GM23338 (cell line): ENCODE data around the gene SEMA5A. TPM values are rescaled to one million over a fixed set of nuclear protein-coding genes. Genes with fewer than 3 reads are reported as not detected.

ENCODE experiments used
- ATAC-seq: fragments of 200-7000 bp; cut with Tn5 transposase; 3 replicates; pipeline ENCODE4 v1.9.1; 2020
- DNase-seq: peaks from one replicate; pipeline ENCODE4 v3.0.0-alpha.2; 2015; ENCODE audit warnings: low spot score
- H2AFZ ChIP-seq: fragments of 200-600 bp; sonication (generic); 2 replicates; pipeline ENCODE4 v1.8.0; 2016; ENCODE audit warnings: antibody characterized with exemption, mild to moderate bottlenecking, moderate library complexity
- H3F3A ChIP-seq: fragments of 200-600 bp; sonication (generic); replicated peaks from 2 replicates; pipeline ENCODE4 v1.8.0; 2017; ENCODE audit warnings: antibody characterized with exemption, mixed run types, low read depth
- H3K27ac ChIP-seq: fragments of 200-600 bp; sonication (generic); 2 replicates; pipeline ENCODE4 v1.6.1; 2016; ENCODE audit warnings: low read depth
- H3K27me3 ChIP-seq: fragments of 200-600 bp; sonication (generic); 2 replicates; pipeline ENCODE4 v1.8.0; 2016; ENCODE audit warnings: mild to moderate bottlenecking, mixed run types, moderate library complexity; ENCODE audit not compliant: insufficient read depth
- H3K36me3 ChIP-seq: fragments of 200-600 bp; sonication (generic); 2 replicates; pipeline ENCODE4 v1.8.0; 2016; ENCODE audit warnings: mild to moderate bottlenecking; ENCODE audit not compliant: insufficient read depth
- H3K4me1 ChIP-seq: fragments of 200-600 bp; sonication (generic); 2 replicates; pipeline ENCODE4 v1.8.0; 2016; ENCODE audit warnings: mild to moderate bottlenecking, moderate library complexity; ENCODE audit not compliant: insufficient read depth
- H3K4me2 ChIP-seq: fragments of 200-600 bp; sonication (generic); 2 replicates; pipeline ENCODE4 v1.7.1; 2017; ENCODE audit warnings: mixed run types
- H3K4me3 ChIP-seq: fragments of 200-600 bp; sonication (generic); 2 replicates; pipeline ENCODE4 v1.6.1; 2016; ENCODE audit warnings: mixed run types
- H3K79me2 ChIP-seq: fragments of 200-600 bp; sonication (generic); replicated peaks from 2 replicates; pipeline ENCODE4 v1.8.0; 2017; ENCODE audit warnings: mild to moderate bottlenecking; ENCODE audit not compliant: insufficient read depth
- H3K9me2 ChIP-seq: fragments of 200-600 bp; sonication (generic); 2 replicates; pipeline ENCODE4 v1.8.0; 2017; ENCODE audit not compliant: insufficient read depth
- H4K20me1 ChIP-seq: fragments of 200-600 bp; sonication (generic); replicated peaks from 2 replicates; pipeline ENCODE4 v1.8.0; 2017; ENCODE audit warnings: mild to moderate bottlenecking; ENCODE audit not compliant: insufficient read depth
- H3K27ac Mint-ChIP-seq: 2 replicates; pipeline ENCODE4 v1.8.0; 2020; ENCODE audit warnings: inconsistent platforms, mild to moderate bottlenecking, moderate library complexity, mixed read lengths
- H3K27me3 Mint-ChIP-seq: 3 replicates; pipeline ENCODE4 v1.8.0; 2022; ENCODE audit warnings: low read depth, mild to moderate bottlenecking, moderate library complexity, mixed read lengths, inconsistent platforms; ENCODE audit not compliant: insufficient read depth, poor library complexity
- H3K36me3 Mint-ChIP-seq: 3 replicates; pipeline ENCODE4 v1.8.0; 2021; ENCODE audit warnings: low read depth, mild to moderate bottlenecking, inconsistent platforms, moderate library complexity, mixed read lengths
- H3K4me1 Mint-ChIP-seq: 3 replicates; pipeline ENCODE4 v1.8.0; 2020; ENCODE audit warnings: mild to moderate bottlenecking, inconsistent platforms, mixed read lengths
- H3K4me3 Mint-ChIP-seq: 3 replicates; pipeline ENCODE4 v1.8.0; 2021; ENCODE audit warnings: moderate library complexity, mild to moderate bottlenecking, inconsistent platforms, mixed read lengths
- H3K9me3 Mint-ChIP-seq: 3 replicates; pipeline ENCODE4 v1.8.0; 2020; ENCODE audit warnings: moderate library complexity, mild to moderate bottlenecking, inconsistent platforms, mixed read lengths
- CREB1 ChIP-seq: fragments of 250-450 bp; sonication (Bioruptor Pico); IDR thresholded peaks from 2 replicates; pipeline ENCODE4 v1.5.0; 2020; ENCODE audit warnings: low read depth, mild to moderate bottlenecking, moderate library complexity
- ETS1 ChIP-seq: IDR thresholded peaks from 2 replicates; pipeline ENCODE4 v1.6.1; 2016; ENCODE audit warnings: antibody characterized with exemption
- EZH2 ChIP-seq: fragments of 200-600 bp; sonication (generic); IDR thresholded peaks from one replicate; pipeline ENCODE4 v1.8.0; 2017; ENCODE audit warnings: antibody characterized with exemption, mild to moderate bottlenecking, low read depth; ENCODE audit not compliant: unreplicated experiment
- EZH2phosphoT487 ChIP-seq: fragments of 200-600 bp; sonication (generic); IDR thresholded peaks from one replicate; pipeline ENCODE4 v1.8.1; 2018; ENCODE audit warnings: antibody characterized with exemption; ENCODE audit not compliant: unreplicated experiment
- JUNB ChIP-seq: IDR thresholded peaks from one replicate; pipeline ENCODE4 v1.6.1; 2016; ENCODE audit warnings: antibody characterized with exemption; ENCODE audit not compliant: unreplicated experiment
- NANOG ChIP-seq: IDR thresholded peaks from 2 replicates; pipeline ENCODE4 v1.6.1; 2016; ENCODE audit warnings: antibody characterized with exemption, borderline replicate concordance
- POLR2AphosphoS5 ChIP-seq: IDR thresholded peaks from 2 replicates; pipeline ENCODE4 v1.6.1; 2016; ENCODE audit warnings: antibody characterized with exemption, low read depth
- REST ChIP-seq: IDR thresholded peaks from one replicate; pipeline ENCODE4 v1.6.1; 2018; ENCODE audit warnings: antibody characterized with exemption; ENCODE audit not compliant: unreplicated experiment
- ZNF114 ChIP-seq: fragments of 250-450 bp; sonication (Bioruptor Pico); IDR thresholded peaks from 2 replicates; pipeline ENCODE4 v1.5.0; 2020; ENCODE audit warnings: mild to moderate bottlenecking, moderate library complexity
- ZNF462 ChIP-seq: fragments of 250-450 bp; sonication (Bioruptor Pico); IDR thresholded peaks from 2 replicates; pipeline ENCODE4 v1.5.0; 2020; ENCODE audit warnings: mild to moderate bottlenecking, moderate library complexity
- polyA plus RNA-seq: library from polyadenylated mRNA; unstranded; fragments of >200 nt; fragmentation: Nextera tagmentation; extraction: Ambion mirVana; gene quantifications from 2 replicates; pipeline ENCODE4 v1.2.1, GENCODE V29; 2016
- total RNA-seq: library from RNA; depleted of rRNA; stranded (reverse); fragments of >200 nt; shearing (Covaris generic); gene quantifications from 2 replicates; pipeline ENCODE4 v1.2.3, GENCODE V29; 2014

SEMA5A gene
- total and polyA plus RNA-seq, 2 experiments from 2014 or later, result 2.1 to 8.1 TPM

- Histone ChIP-seq H3K4me2 (no peak overlapping the region), H3K36me3 (no peaks in the 10 kb centered on the region), H3K4me1 (no peaks in the 10 kb centered on the region), H3K27me3 (no peaks in the 10 kb centered on the region), H3K27ac (no peak overlapping the region), H3K9me2 (0 out of 2 replicates have a peak, but pooled peaks cover 9% of the 10 kb centered on the region), H3F3A (no peaks in the 10 kb centered on the region), H3K79me2 (no peaks in the 10 kb centered on the region), H3K4me3 (no peak overlapping the region), H2AFZ (no peak overlapping the region), H4K20me1 (no peaks in the 10 kb centered on the region)
- TF ChIP-seq REST (no peak), EZH2phosphoT487 (no peak), POLR2AphosphoS5 (no peak), JUNB (no peak), ETS1 (no peak), EZH2 (no peak)
- peaks cover 2% of the 10 kb centered on the region; the same call in 1 of the 3 replicates for H3K9me3 Mint-ChIP-seq
- H3K4me1 Mint-ChIP-seq, result no peaks in the 10 kb centered on the region; the same call in 2 of the 3 replicates
- ATAC-seq (no peak), DNase-seq (no peak)
- peaks cover 7% of the 10 kb centered on the region for H3K27me3 Mint-ChIP-seq
- no peak overlapping the region for H3K27ac Mint-ChIP-seq
- H3K36me3 Mint-ChIP-seq, result no peaks in the 10 kb centered on the region
- H3K4me3 Mint-ChIP-seq, result no peak overlapping the region
Observed at GRCh38 chr5:9124071-9124470, 421.8 kb downstream of the SEMA5A start.

- peaks cover 5% of the 10 kb centered on the region for H3K27me3 Mint-ChIP-seq
- no peaks in the 10 kb centered on the region for H3K36me3 Mint-ChIP-seq
- Histone ChIP-seq H3K36me3 (no peaks in the 10 kb centered on the region), H3K4me2 (no peak overlapping the region), H3K27ac (no peak overlapping the region), H3K27me3 (no peaks in the 10 kb centered on the region), H3K79me2 (no peaks in the 10 kb centered on the region), H3F3A (no peaks in the 10 kb centered on the region), H4K20me1 (no peaks in the 10 kb centered on the region), H3K9me2 (0 out of 2 replicates have a peak, but pooled peaks cover 6% of the 10 kb centered on the region), H3K4me1 (no peaks in the 10 kb centered on the region), H2AFZ (no peak overlapping the region), H3K4me3 (no peak overlapping the region)
- H3K9me3 Mint-ChIP-seq, result peaks cover 2% of the 10 kb centered on the region; the same call in 1 of the 3 replicates
- DNase-seq (no peak), ATAC-seq (no peak)
- no peak overlapping the region for H3K4me3 Mint-ChIP-seq
- H3K27ac Mint-ChIP-seq, result no peak overlapping the region
- no peaks in the 10 kb centered on the region; the same call in 2 of the 3 replicates for H3K4me1 Mint-ChIP-seq
- TF ChIP-seq ZNF114 (CRISPR knock-in tag) (no peak), CREB1 (CRISPR knock-in tag) (no peak), NANOG (no peak), ZNF462 (CRISPR knock-in tag) (no peak), EZH2 (no peak)
Observed at GRCh38 chr5:9122528-9122927, 423.3 kb downstream of the SEMA5A start.
